ENCODE results near the gene PLCE1. TPM values are rescaled to one million over a fixed set of nuclear protein-coding genes. Genes with fewer than 3 reads are reported as not detected.

PLCE1 gene
- total and polyA plus RNA-seq, 2 of the 13 experiments (the other 11 are each of a cell fraction or from before 2014, with no cell fraction given), result 0.04 TPM; not detected in 1

- CTCF ChIA-PET (ENCODE audit: low intra/inter-chr PET ratio, low total read pairs), result no interaction called here
Measured at GRCh38 chr10:93958834-93959233, 34.9 kb upstream of the PLCE1 start.

More at GRCh38 chr10:93958834-93959233, 34.9 kb upstream of the PLCE1 start:
- no peaks in the 10 kb centered on the region for H3K9me3 ChIP-seq (ENCODE audit: low read length)
- H2AFZ ChIP-seq (ENCODE audit: low read length), result no peak overlapping the region
- WGBS (ENCODE audit: low lambda C conversion rate), result 14% methylated on average over 3 of the region's 6 CpGs
- H3K9ac ChIP-seq (ENCODE audit: insufficient read depth, low read depth, low read length), result no peak overlapping the region
- H3K4me3 ChIP-seq (replicated peaks in 1 of 3; ENCODE audit: insufficient read depth in 1 of 3, low read depth in 2 of 3, low read length in 3 of 3), result no peak overlapping the region
- H3K4me1 ChIP-seq (ENCODE audit: insufficient read depth, low read length), result no peaks in the 10 kb centered on the region
- H3K27me3 ChIP-seq (ENCODE audit: control insufficient read depth in 1 of 2, insufficient read depth in 2 of 2, low read length in 2 of 2), result peaks cover 0 to 7% of the 10 kb centered on the region in 2 experiments; a peak in 1 of 5 replicates
- BruUV-seq (replicated peaks), result no TSS peak
- no peak for TF ChIP-seq PHB2 (IDR thresholded peaks at IDR 0.05; ENCODE audit: partially characterized antibody)
- no peak for TF ChIP-seq HOXD1 (CRISPR knock-in tag; IDR thresholded peaks at IDR 0.05)
- TF ChIP-seq ZNF644 (CRISPR knock-in tag; IDR thresholded peaks at IDR 0.05; ENCODE audit: low read depth), result no peak
- no peak for TF ChIP-seq ZNF430 (CRISPR knock-in tag; IDR thresholded peaks at IDR 0.05)
- no peak for TF ChIP-seq PAF1 (CRISPR knock-in tag; IDR thresholded peaks at IDR 0.05)
- TF ChIP-seq ZNF839 (CRISPR knock-in tag; IDR thresholded peaks at IDR 0.05; ENCODE audit: borderline replicate concordance), result no peak
- TF ChIP-seq ZNF142 (CRISPR knock-in tag; IDR thresholded peaks at IDR 0.05), result no peak
- no peak for TF ChIP-seq ZNF547 (CRISPR knock-in tag; IDR thresholded peaks at IDR 0.05)
- TF ChIP-seq CENPX (CRISPR knock-in tag; IDR thresholded peaks at IDR 0.05), result no peak
- no peak for TF ChIP-seq ZNF205 (CRISPR knock-in tag; IDR thresholded peaks at IDR 0.05)
- TF ChIP-seq XBP1 (CRISPR knock-in tag; IDR thresholded peaks at IDR 0.05), result no peak
- TF ChIP-seq ZNF512B (CRISPR knock-in tag; IDR thresholded peaks at IDR 0.05; ENCODE audit: borderline replicate concordance), result no peak
- no peak for TF ChIP-seq NFKBIZ (CRISPR knock-in tag; IDR thresholded peaks at IDR 0.05)
- in situ Hi-C loops (cut with HindIII; ENCODE audit: extremely low pct_ligation_motif_present, low pct_unique_long_range_greater_than_20kb) (no loop called here), intact Hi-C loops (cut with micrococcal nuclease; ENCODE audit: unreplicated experiment) (no loop called here)
- no peak for FAIRE-seq
- POLR2A ChIA-PET, result no interaction called here
- ATAC-seq, result no peak
- H3K27ac ChIP-seq (ENCODE audit: extremely low read length, insufficient read depth, low read length), result no peak overlapping the region
- H3K4me2 ChIP-seq (ENCODE audit: low read depth, low read length), result no peak overlapping the region
- no peaks in the 10 kb centered on the region for H3K79me2 ChIP-seq (ENCODE audit: insufficient read depth, low read length)
- DNase-seq (ENCODE audit: low spot score), result no peak
- no peaks in the 10 kb centered on the region for H4K20me1 ChIP-seq (ENCODE audit: insufficient read depth, low read length)
- no peaks in the 10 kb centered on the region for H3K36me3 ChIP-seq (replicated peaks in 1 of 2; ENCODE audit: control insufficient read depth in 1 of 2, insufficient read depth in 2 of 2, low read length in 2 of 2)
